ENCODE measurements around the gene HM13.

The HM13 gene

DNA sequence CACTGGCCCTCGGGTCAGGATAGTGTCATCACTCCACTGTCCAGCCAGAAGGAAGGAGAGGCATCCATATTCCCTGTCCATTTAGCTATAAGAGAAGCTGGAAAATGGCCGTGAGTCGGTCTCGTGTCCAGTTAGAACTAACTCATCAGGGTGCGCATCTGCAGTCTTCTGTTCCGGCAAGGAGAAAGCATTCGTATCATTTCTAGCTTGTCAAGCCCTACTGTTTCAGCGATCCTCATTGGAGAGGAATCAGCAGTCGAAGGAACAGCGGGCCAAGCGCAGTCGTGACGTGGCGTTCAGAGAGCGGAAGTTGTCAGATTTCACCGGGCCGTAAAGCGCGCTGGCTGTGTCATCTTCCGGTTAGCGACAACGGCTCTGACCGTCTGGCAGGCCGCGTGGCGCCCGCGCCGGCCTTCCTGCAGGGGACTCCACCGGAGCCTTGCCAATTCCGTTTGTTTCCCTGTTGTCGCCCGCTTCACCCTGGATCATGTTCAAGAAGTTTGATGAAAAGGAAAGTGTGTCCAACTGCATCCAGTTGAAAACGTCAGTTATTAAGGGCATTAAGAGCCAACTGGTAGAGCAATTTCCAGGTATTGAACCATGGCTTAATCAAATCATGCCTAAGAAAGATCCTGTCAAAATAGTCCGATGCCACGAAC, 32.9 kb downstream of the HM13 start:
- ChIA-PET CTCF (interaction anchor here (0.9 to 9.4 kb wide), 4 partner anchors 8 to 65 kb away, joined by 3 to 74 read pairs (median 7); no protein-coding TSS in a partner anchor), POLR2A (interaction anchor here (0.6 kb wide), 1 partner anchor 58 kb away, joined by 3 read pairs; the partner anchor contains the start of gene ID1)
- H3K36me3 ChIP-seq (ENCODE audit: control insufficient read depth in 4 of 4, insufficient read depth in 4 of 4, low read length in 3 of 4): peaks cover 13 to 84% (median 63%) of the 10 kb centered on the region in 4 experiments
- WGBS (ENCODE audit: insufficient coverage): 59% methylated on average over 33 of the region's 36 CpGs
- H3K4me1 ChIP-seq (ENCODE audit: control extremely low read depth in 1 of 4, control insufficient read depth in 4 of 4, insufficient read depth in 4 of 4, low read length in 3 of 4): peaks cover 0 to 16% (median 10%) of the 10 kb centered on the region in 4 experiments
- H3K9me3 ChIP-seq (ENCODE audit: control extremely low read depth in 1 of 5, control insufficient read depth in 4 of 5, insufficient read depth in 2 of 5, low read depth in 1 of 5, low read length in 4 of 5): no peaks in the 10 kb centered on the region
- peak overlapping the region; percentile 83 to 94 for H3K27ac ChIP-seq (ENCODE audit: insufficient read depth in 1 of 2, low read depth in 1 of 2, low read length in 2 of 2, poor library complexity in 1 of 2, severe bottlenecking in 2 of 2)
- no peaks in the 10 kb centered on the region for H3K27me3 ChIP-seq (replicated peaks in 2 of 5; ENCODE audit: control insufficient read depth in 4 of 5, insufficient read depth in 5 of 5, low read length in 4 of 5)
- peak; percentile 89 to 95 (median 93) for DNase-seq
- peak overlapping the region; percentile 15 to 82 (median 72) for H3K4me3 ChIP-seq (ENCODE audit: control insufficient read depth in 1 of 7, extremely low read depth in 1 of 7, insufficient read depth in 4 of 7, low read depth in 2 of 7, low read length in 6 of 7)

DNA sequence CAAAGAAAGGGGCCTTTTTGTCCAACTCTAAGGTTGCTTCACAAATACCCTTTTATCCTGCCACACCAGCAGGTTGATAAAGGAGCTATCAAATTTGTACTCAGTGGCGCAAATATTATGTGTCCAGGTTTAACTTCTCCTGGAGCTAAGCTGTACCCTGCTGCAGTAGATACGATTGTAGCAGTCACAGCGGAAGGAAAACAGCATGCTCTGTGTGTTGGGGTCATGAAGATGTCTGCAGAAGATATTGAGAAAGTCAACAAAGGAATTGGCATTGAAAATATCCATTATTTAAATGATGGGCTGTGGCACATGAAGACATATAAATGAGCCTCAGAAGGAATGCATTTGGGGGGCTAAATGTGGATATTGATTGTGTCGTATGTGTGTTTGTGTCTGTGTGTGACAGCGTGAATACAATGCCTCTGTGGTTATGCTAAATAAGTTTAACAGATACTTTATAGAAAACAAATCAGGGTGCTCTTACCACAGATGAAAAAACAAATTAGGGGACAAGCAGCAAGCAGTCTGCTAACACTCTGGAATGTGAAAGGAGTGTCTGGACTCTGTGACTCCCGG, 33.6 kb downstream of the HM13 start:
- WGBS (ENCODE audit: insufficient coverage): 45% methylated on average over 4 of the region's 6 CpGs
- POLR2A ChIA-PET: no interaction called here
- no peak for DNase-seq
- Histone ChIP-seq H3K4me3 (ENCODE audit: control insufficient read depth in 1 of 7, extremely low read depth in 1 of 7, insufficient read depth in 4 of 7, low read depth in 2 of 7, low read length in 6 of 7) (peak overlapping the region in 6 of 7 experiments; percentile 69 to 82 (median 72)), H3K27ac (ENCODE audit: insufficient read depth in 1 of 2, low read depth in 1 of 2, low read length in 2 of 2, poor library complexity in 1 of 2, severe bottlenecking in 2 of 2) (peak overlapping the region; percentile 37 to 94), H3K4me1 (ENCODE audit: control extremely low read depth in 1 of 4, control insufficient read depth in 4 of 4, insufficient read depth in 4 of 4, low read length in 3 of 4) (peaks cover 0 to 16% (median 10%) of the 10 kb centered on the region in 4 experiments), H3K27me3 (replicated peaks in 2 of 5; ENCODE audit: control insufficient read depth in 4 of 5, insufficient read depth in 5 of 5, low read length in 4 of 5) (no peaks in the 10 kb centered on the region), H3K9me3 (ENCODE audit: control extremely low read depth in 1 of 5, control insufficient read depth in 4 of 5, insufficient read depth in 2 of 5, low read depth in 1 of 5, low read length in 4 of 5) (no peaks in the 10 kb centered on the region), H3K36me3 (ENCODE audit: control insufficient read depth in 4 of 4, insufficient read depth in 4 of 4, low read length in 3 of 4) (peaks cover 14 to 83% (median 63%) of the 10 kb centered on the region in 4 experiments)
- CTCF ChIA-PET: interaction anchor here (0.9 to 9.4 kb wide), 4 partner anchors 9 to 64 kb away, joined by 3 to 74 read pairs (median 7); no protein-coding TSS in a partner anchor

- CTCF ChIA-PET: interaction anchor here (1.3 to 9.4 kb wide), 4 partner anchors 8 to 81 kb away, joined by 3 to 74 read pairs (median 6); no protein-coding TSS in a partner anchor
- WGBS (ENCODE audit: insufficient coverage): 97% methylated on average over 8 of the region's 11 CpGs
- Histone ChIP-seq H3K36me3 (ENCODE audit: control insufficient read depth in 4 of 4, insufficient read depth in 4 of 4, low read length in 3 of 4) (peaks cover 16 to 86% (median 63%) of the 10 kb centered on the region in 4 experiments), H3K27ac (ENCODE audit: insufficient read depth in 1 of 2, low read depth in 1 of 2, low read length in 2 of 2, poor library complexity in 1 of 2, severe bottlenecking in 2 of 2) (peak overlapping the region; percentile 37 to 94), H3K4me3 (ENCODE audit: control insufficient read depth in 1 of 7, extremely low read depth in 1 of 7, insufficient read depth in 4 of 7, low read depth in 2 of 7, low read length in 6 of 7) (peak overlapping the region in 1 of 7 experiments; percentile 73), H3K27me3 (replicated peaks in 2 of 5; ENCODE audit: control insufficient read depth in 4 of 5, insufficient read depth in 5 of 5, low read length in 4 of 5) (no peaks in the 10 kb centered on the region), H3K4me1 (ENCODE audit: control extremely low read depth in 1 of 4, control insufficient read depth in 4 of 4, insufficient read depth in 4 of 4, low read length in 3 of 4) (peaks cover 0 to 16% (median 10%) of the 10 kb centered on the region in 4 experiments), H3K9me3 (ENCODE audit: control extremely low read depth in 1 of 5, control insufficient read depth in 4 of 5, insufficient read depth in 2 of 5, low read depth in 1 of 5, low read length in 4 of 5) (no peaks in the 10 kb centered on the region)
- no peak for DNase-seq
- POLR2A ChIA-PET: interaction anchor here (0.6 kb wide), 1 partner anchor 26 kb away, joined by 3 read pairs; no protein-coding TSS in a partner anchor
Measured at GRCh38 chr20:31548820-31549512, 34.7 kb downstream of the HM13 start.

DNA sequence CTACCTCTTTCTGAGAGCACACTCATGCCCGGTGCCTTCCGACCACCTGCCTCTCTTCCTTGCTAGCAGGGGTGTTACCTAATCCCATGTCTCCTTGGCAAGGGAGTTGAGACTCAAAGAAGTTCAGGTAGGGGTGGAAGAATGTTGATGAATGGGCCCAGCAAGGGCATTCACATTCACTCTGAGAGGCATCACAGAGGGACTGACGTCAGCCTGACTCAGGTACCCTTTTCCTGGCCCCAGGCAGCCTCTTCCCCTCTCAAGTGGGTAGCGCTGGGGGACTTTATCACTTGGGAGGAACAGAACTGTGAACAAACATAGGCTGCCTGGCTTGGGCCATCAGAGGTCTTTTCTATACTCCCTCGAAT, 35.3 kb downstream of the HM13 start:
- Histone ChIP-seq H3K27ac (ENCODE audit: insufficient read depth in 1 of 2, low read depth in 1 of 2, low read length in 2 of 2, poor library complexity in 1 of 2, severe bottlenecking in 2 of 2) (no peak overlapping the region), H3K4me1 (ENCODE audit: control extremely low read depth in 1 of 4, control insufficient read depth in 4 of 4, insufficient read depth in 4 of 4, low read length in 3 of 4) (peaks cover 0 to 16% (median 10%) of the 10 kb centered on the region in 4 experiments), H3K9me3 (ENCODE audit: control extremely low read depth in 1 of 5, control insufficient read depth in 4 of 5, insufficient read depth in 2 of 5, low read depth in 1 of 5, low read length in 4 of 5) (no peaks in the 10 kb centered on the region), H3K27me3 (replicated peaks in 2 of 5; ENCODE audit: control insufficient read depth in 4 of 5, insufficient read depth in 5 of 5, low read length in 4 of 5) (no peaks in the 10 kb centered on the region), H3K36me3 (ENCODE audit: control insufficient read depth in 4 of 4, insufficient read depth in 4 of 4, low read length in 3 of 4) (peaks cover 13 to 83% (median 63%) of the 10 kb centered on the region in 4 experiments), H3K4me3 (ENCODE audit: control insufficient read depth in 1 of 7, extremely low read depth in 1 of 7, insufficient read depth in 4 of 7, low read depth in 2 of 7, low read length in 6 of 7) (no peak overlapping the region)
- CTCF ChIA-PET: interaction anchor here (1.3 to 9.4 kb wide), 3 partner anchors 12 to 80 kb away, joined by 3 to 74 read pairs (median 6); no protein-coding TSS in a partner anchor
- no peak for DNase-seq
- POLR2A ChIA-PET: no interaction called here
- 98% methylated on average over 4 of the region's 5 CpGs for WGBS (ENCODE audit: insufficient coverage)

GRCh38 chr20:31550099-31550498, 35.9 kb downstream of the HM13 start:
- POLR2A ChIA-PET: no interaction called here
- CTCF ChIA-PET: interaction anchor here (9.4 to 28.5 kb wide), 3 partner anchors 11 to 59 kb away, joined by 74 to 1047 read pairs (median 94); partner anchors contain the start of gene ID1
- H3K27ac ChIP-seq (ENCODE audit: insufficient read depth in 1 of 2, low read depth in 1 of 2, low read length in 2 of 2, poor library complexity in 1 of 2, severe bottlenecking in 2 of 2): no peak overlapping the region
- no peaks in the 10 kb centered on the region for H3K27me3 ChIP-seq (replicated peaks in 2 of 5; ENCODE audit: control insufficient read depth in 4 of 5, insufficient read depth in 5 of 5, low read length in 4 of 5)
- no peak overlapping the region for H3K4me3 ChIP-seq (ENCODE audit: control insufficient read depth in 1 of 7, extremely low read depth in 1 of 7, insufficient read depth in 4 of 7, low read depth in 2 of 7, low read length in 6 of 7)
- no peak for DNase-seq
- H3K9me3 ChIP-seq (ENCODE audit: control extremely low read depth in 1 of 5, control insufficient read depth in 4 of 5, insufficient read depth in 2 of 5, low read depth in 1 of 5, low read length in 4 of 5): no peaks in the 10 kb centered on the region
- H3K36me3 ChIP-seq (ENCODE audit: control insufficient read depth in 4 of 4, insufficient read depth in 4 of 4, low read length in 3 of 4): peaks cover 18 to 83% (median 64%) of the 10 kb centered on the region in 4 experiments
- peaks cover 0 to 16% (median 10%) of the 10 kb centered on the region in 4 experiments for H3K4me1 ChIP-seq (ENCODE audit: control extremely low read depth in 1 of 4, control insufficient read depth in 4 of 4, insufficient read depth in 4 of 4, low read length in 3 of 4)
- 100% methylated on average over 11 of the region's 13 CpGs for WGBS (ENCODE audit: insufficient coverage)

- Histone ChIP-seq H3K36me3 (ENCODE audit: control insufficient read depth in 4 of 4, insufficient read depth in 4 of 4, low read length in 3 of 4) (peaks cover 21 to 86% (median 69%) of the 10 kb centered on the region in 4 experiments), H3K4me3 (ENCODE audit: control insufficient read depth in 1 of 7, extremely low read depth in 1 of 7, insufficient read depth in 4 of 7, low read depth in 2 of 7, low read length in 6 of 7) (no peak overlapping the region), H3K27me3 (replicated peaks in 2 of 5; ENCODE audit: control insufficient read depth in 4 of 5, insufficient read depth in 5 of 5, low read length in 4 of 5) (no peaks in the 10 kb centered on the region), H3K9me3 (ENCODE audit: control extremely low read depth in 1 of 5, control insufficient read depth in 4 of 5, insufficient read depth in 2 of 5, low read depth in 1 of 5, low read length in 4 of 5) (no peaks in the 10 kb centered on the region), H3K4me1 (ENCODE audit: control extremely low read depth in 1 of 4, control insufficient read depth in 4 of 4, insufficient read depth in 4 of 4, low read length in 3 of 4) (peaks cover 0 to 12% (median 10%) of the 10 kb centered on the region in 4 experiments), H3K27ac (ENCODE audit: insufficient read depth in 1 of 2, low read depth in 1 of 2, low read length in 2 of 2, poor library complexity in 1 of 2, severe bottlenecking in 2 of 2) (peak overlapping the region in 1 of 2 experiments; percentile 49)
- CTCF ChIA-PET: interaction anchor here (1.1 to 28.5 kb wide), 5 partner anchors 10 to 176 kb away, joined by 3 to 1047 read pairs (median 74); partner anchors contain the start of gene ID1
- WGBS (ENCODE audit: insufficient coverage): 97% methylated on average over 11 of the region's 11 CpGs
- DNase-seq: no peak
- POLR2A ChIA-PET: interaction anchor here (0.6 kb wide), 1 partner anchor 489 kb away, joined by 3 read pairs; no protein-coding TSS in a partner anchor
Measured at GRCh38 chr20:31551163-31552081, 37.2 kb downstream of the HM13 start.

Measured in common myeloid progenitor, CD34-positive (primary cell).